ENCODE results near the gene RIC3.

- TF ChIP-seq, protein P1, sequence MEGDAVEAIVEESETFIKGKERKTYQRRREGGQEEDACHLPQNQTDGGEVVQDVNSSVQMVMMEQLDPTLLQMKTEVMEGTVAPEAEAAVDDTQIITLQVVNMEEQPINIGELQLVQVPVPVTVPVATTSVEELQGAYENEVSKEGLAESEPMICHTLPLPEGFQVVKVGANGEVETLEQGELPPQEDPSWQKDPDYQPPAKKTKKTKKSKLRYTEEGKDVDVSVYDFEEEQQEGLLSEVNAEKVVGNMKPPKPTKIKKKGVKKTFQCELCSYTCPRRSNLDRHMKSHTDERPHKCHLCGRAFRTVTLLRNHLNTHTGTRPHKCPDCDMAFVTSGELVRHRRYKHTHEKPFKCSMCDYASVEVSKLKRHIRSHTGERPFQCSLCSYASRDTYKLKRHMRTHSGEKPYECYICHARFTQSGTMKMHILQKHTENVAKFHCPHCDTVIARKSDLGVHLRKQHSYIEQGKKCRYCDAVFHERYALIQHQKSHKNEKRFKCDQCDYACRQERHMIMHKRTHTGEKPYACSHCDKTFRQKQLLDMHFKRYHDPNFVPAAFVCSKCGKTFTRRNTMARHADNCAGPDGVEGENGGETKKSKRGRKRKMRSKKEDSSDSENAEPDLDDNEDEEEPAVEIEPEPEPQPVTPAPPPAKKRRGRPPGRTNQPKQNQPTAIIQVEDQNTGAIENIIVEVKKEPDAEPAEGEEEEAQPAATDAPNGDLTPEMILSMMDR (IDR thresholded peaks at IDR 0.05; ENCODE audit: insufficient read depth, low read length, poor library complexity, severe bottlenecking): no peak
- no peak for TF ChIP-seq EZH2phosphoT487 (conservative IDR thresholded peaks at IDR 0.05; ENCODE audit: low read length)
These were observed 82.8 kb downstream of the RIC3 start for GRCh38 chr11:8086001-8086479.
